Lower leg skin (tissue), 3 donors: ENCODE data around the gene ADGRD1.

Experiments
- POLR2A ChIP-seq, 2 donors: fragments of 450-650 bp; IDR thresholded peaks; one replicate each; pipeline ENCODE4 v1.6.1; 2016 to 2017; ENCODE audit warnings: antibody characterized with exemption in 2 of 2, mild to moderate bottlenecking in 1 of 2, moderate library complexity in 1 of 2
- TF ChIP-seq, protein P1 (sequence below), 3 donors: fragments of 450-650 bp; IDR thresholded peaks; one replicate each; pipeline ENCODE4 v1.5.1; 2016; ENCODE audit warnings: antibody characterized with exemption in 3 of 3, mild to moderate bottlenecking in 3 of 3, moderate library complexity in 2 of 3

DNA sequence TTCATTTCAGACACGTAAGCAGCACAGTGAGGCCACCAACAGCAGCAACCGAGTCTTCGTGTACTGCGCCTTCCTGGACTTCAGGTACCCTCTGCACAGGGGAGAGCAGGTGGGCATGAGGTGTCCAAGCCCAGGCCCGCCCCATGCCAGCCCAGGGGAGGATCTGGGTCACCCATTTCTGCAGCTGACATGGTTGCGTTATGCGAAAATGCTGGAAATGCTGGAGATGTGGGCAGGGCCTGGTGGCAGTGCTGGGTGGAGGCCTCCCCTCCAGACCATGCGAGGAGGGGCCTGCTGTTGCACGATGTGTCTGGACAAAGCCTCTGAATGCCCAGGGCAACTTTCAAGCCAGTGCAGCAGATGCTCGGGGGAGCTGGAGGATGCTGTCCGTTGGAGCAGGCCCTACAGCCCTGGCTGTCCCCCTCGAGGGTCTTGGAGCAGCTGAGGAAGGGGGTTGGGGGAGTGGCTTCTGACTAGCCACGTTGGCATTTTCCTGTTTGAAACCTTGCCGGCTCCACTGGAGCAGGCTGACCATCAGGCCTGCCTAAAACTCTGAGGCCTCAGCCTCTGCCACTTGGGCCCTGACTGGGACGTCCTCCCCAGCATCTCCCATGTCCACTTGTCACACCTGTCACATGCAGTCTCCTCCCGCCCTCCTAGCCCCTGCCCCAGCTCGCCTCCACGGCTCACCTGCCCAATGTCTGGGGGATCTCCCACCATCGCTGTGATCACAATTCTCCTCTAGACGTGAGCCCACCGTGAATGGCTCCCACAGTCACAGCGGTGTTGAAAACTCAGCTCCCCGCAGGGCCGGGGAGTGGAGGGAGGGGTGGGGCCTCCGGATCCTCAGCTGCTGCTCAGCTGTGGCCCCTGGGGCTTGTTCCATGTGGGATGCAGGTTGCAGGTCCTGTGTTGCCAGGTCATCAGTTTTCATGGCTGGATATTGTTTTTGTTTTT lies 123.4 kb downstream of the ADGRD1 start:
- no peak for TF ChIP-seq POLR2A (IDR thresholded peaks at IDR 0.05)
- TF ChIP-seq, protein P1, sequence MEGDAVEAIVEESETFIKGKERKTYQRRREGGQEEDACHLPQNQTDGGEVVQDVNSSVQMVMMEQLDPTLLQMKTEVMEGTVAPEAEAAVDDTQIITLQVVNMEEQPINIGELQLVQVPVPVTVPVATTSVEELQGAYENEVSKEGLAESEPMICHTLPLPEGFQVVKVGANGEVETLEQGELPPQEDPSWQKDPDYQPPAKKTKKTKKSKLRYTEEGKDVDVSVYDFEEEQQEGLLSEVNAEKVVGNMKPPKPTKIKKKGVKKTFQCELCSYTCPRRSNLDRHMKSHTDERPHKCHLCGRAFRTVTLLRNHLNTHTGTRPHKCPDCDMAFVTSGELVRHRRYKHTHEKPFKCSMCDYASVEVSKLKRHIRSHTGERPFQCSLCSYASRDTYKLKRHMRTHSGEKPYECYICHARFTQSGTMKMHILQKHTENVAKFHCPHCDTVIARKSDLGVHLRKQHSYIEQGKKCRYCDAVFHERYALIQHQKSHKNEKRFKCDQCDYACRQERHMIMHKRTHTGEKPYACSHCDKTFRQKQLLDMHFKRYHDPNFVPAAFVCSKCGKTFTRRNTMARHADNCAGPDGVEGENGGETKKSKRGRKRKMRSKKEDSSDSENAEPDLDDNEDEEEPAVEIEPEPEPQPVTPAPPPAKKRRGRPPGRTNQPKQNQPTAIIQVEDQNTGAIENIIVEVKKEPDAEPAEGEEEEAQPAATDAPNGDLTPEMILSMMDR (IDR thresholded peaks at IDR 0.05), result no peak
